Fibroblast of mammary gland (primary cell): ENCODE measurements around the gene TPO.

Source experiments
- DNase-seq: peaks from one replicate; pipeline ENCODE4 v3.0.0-alpha.2; 2010; ENCODE audit warnings: low read depth
- H3K4me3 ChIP-seq: 2 replicates; pipeline ENCODE4 v1.5.1; 2011; ENCODE audit warnings: low read depth, mild to moderate bottlenecking, low read length, moderate library complexity; ENCODE audit not compliant: control insufficient read depth
- CTCF ChIP-seq: conservative IDR thresholded peaks from 2 replicates; pipeline ENCODE4 v1.5.1; 2011; ENCODE audit warnings: low read depth, low read length, inconsistent platforms; ENCODE audit not compliant: control insufficient read depth, insufficient read depth

TPO gene

GRCh38 chr2:1393321-1393720 lies 19.9 kb upstream of the TPO start:
- H3K4me3 ChIP-seq, result no peak overlapping the region
- no peak for DNase-seq
- no peak for TF ChIP-seq CTCF

GRCh38 chr2:1394709-1395408 lies 18.4 kb upstream of the TPO start:
- no peak for DNase-seq
- no peak for TF ChIP-seq CTCF
- H3K4me3 ChIP-seq, result no peak overlapping the region

- no peak for TF ChIP-seq CTCF
- DNase-seq, result no peak
- H3K4me3 ChIP-seq, result no peak overlapping the region
These were observed 15.9 kb upstream of the TPO start for GRCh38 chr2:1397350-1397749.

GRCh38 chr2:1398191-1398590 lies 15.1 kb upstream of the TPO start:
- H3K4me3 ChIP-seq, result no peak overlapping the region

GRCh38 chr2:1400943-1401735 lies 12.1 kb upstream of the TPO start:
- no peak for TF ChIP-seq CTCF
- no peak overlapping the region for H3K4me3 ChIP-seq
- DNase-seq, result no peak

More at GRCh38 chr2:1398191-1398590, 15.1 kb upstream of the TPO start:
- no peak for DNase-seq
- TF ChIP-seq CTCF, result no peak

GRCh38 chr2:1402064-1402463 lies 11.2 kb upstream of the TPO start:
- H3K4me3 ChIP-seq, result no peak overlapping the region
- TF ChIP-seq CTCF, result no peak
- no peak for DNase-seq
